GM12878 (cell line): ENCODE results near the gene FADD. TPM values are rescaled to one million over a fixed set of nuclear protein-coding genes. Genes with fewer than 3 reads are reported as not detected.

Experiments
- ATAC-seq: fragments of 200-7000 bp; cut with Tn5 transposase; 3 replicates; pipeline ENCODE4 v1.9.1; 2020; ENCODE audit warnings: mild to moderate bottlenecking, moderate library complexity
- BruUV-seq: library from RNA; stranded (reverse); fragments of 400-500 nt; replicated peaks from 2 replicates; lab custom pipeline; 2021; lab: Mats Ljungman, UMichigan
- CTCF ChIA-PET: fragments of 300-600 bp; sonication (Branson Sonifier 250); formaldehyde crosslinking; extraction: SDS; loops from one replicate; lab custom pipeline; 2021; ENCODE audit warnings: inconsistent platforms; lab: Yijun Ruan, JAX
- POLR2A ChIA-PET: fragments of 350-600 bp; formaldehyde crosslinking; extraction: SDS; loops from one replicate; lab custom pipeline; 2021; ENCODE audit warnings: inconsistent platforms; lab: Charles Lee
- RAD21 ChIA-PET: fragments of 300-600 bp; sonication (Branson Sonifier 250); formaldehyde crosslinking; loops from one replicate; lab custom pipeline; 2023; ENCODE audit warnings: antibody characterized with exemption; ENCODE audit not compliant: unreplicated experiment; lab: Charles Lee
- SMC1A ChIA-PET: fragments of 300-600 bp; sonication (Branson Sonifier 250); formaldehyde crosslinking; loops from one replicate; lab custom pipeline; 2023; ENCODE audit not compliant: unreplicated experiment, uncharacterized antibody; lab: Charles Lee
- DNase-seq: peaks from one replicate; pipeline ENCODE4 v3.0.0-alpha.2; 2011; ENCODE audit warnings: low read depth, low spot score
- FAIRE-seq: peaks from 3 replicates; lab custom pipeline; 2011; peaks lifted over from hg19 to GRCh38; lab: Jason Lieb, UNC
- H2AFZ ChIP-seq: 2 replicates; pipeline ENCODE4 v1.6.0; 2011; ENCODE audit warnings: low read depth, low read length, control low read depth; ENCODE audit not compliant: control insufficient read depth
- H3K27ac ChIP-seq: 2 replicates; pipeline ENCODE4 v1.5.1; 2011; ENCODE audit warnings: control low read depth; ENCODE audit not compliant: control insufficient read depth, insufficient read depth
- H3K27me3 ChIP-seq, 2 experiments: replicated peaks in 1 of 2; 2 replicates each; pipeline versions ENCODE4 v1.6.0 to v1.6.1; 2011; ENCODE audit warnings: low read length in 1 of 2; ENCODE audit not compliant: control insufficient read depth in 2 of 2, insufficient read depth in 2 of 2
- H3K36me3 ChIP-seq, 2 experiments: 2 replicates each; pipeline ENCODE4 v1.5.1; 2011; ENCODE audit warnings: low read length in 1 of 2; ENCODE audit not compliant: control insufficient read depth in 2 of 2, insufficient read depth in 2 of 2
- H3K4me1 ChIP-seq: 2 replicates; pipeline ENCODE4 v1.6.1; 2011; ENCODE audit warnings: mild to moderate bottlenecking, low read length, moderate library complexity, mixed read lengths; ENCODE audit not compliant: control insufficient read depth, insufficient read depth
- H3K4me2 ChIP-seq: 2 replicates; pipeline ENCODE4 v1.6.0; 2011; ENCODE audit warnings: control low read depth; ENCODE audit not compliant: control insufficient read depth, insufficient read depth
- H3K4me3 ChIP-seq: fragments of 200-600 bp; sonication (generic); 2 replicates; pipeline ENCODE4 v1.5.1; 2016
- H3K79me2 ChIP-seq: 2 replicates; pipeline ENCODE4 v1.6.0; 2011; ENCODE audit warnings: low read length; ENCODE audit not compliant: control insufficient read depth, insufficient read depth
- H3K9ac ChIP-seq: 2 replicates; pipeline ENCODE4 v1.8.0; 2011; ENCODE audit warnings: low read length, control low read depth, mixed read lengths; ENCODE audit not compliant: control insufficient read depth, insufficient read depth
- H3K9me3 ChIP-seq: replicated peaks from 3 replicates; pipeline ENCODE4 v1.5.1; 2011; ENCODE audit warnings: mild to moderate bottlenecking, low read length; ENCODE audit not compliant: control insufficient read depth, insufficient read depth
- H4K20me1 ChIP-seq: 2 replicates; pipeline ENCODE4 v1.6.0; 2011; ENCODE audit not compliant: control insufficient read depth, insufficient read depth
- BCL11A ChIP-seq: IDR thresholded peaks from 2 replicates; pipeline ENCODE4 v1.6.1; 2011; ENCODE audit warnings: low read depth, low read length
- CBX5 ChIP-seq: sonication (generic); IDR thresholded peaks from 2 replicates; pipeline ENCODE4 v1.6.1; 2016; ENCODE audit warnings: low read depth, moderate library complexity, mild to moderate bottlenecking, inconsistent platforms
- CTCF ChIP-seq, 3 experiments: IDR thresholded peaks in 2 of 3; conservative IDR thresholded peaks in 1 of 3; 2 replicates each; pipeline ENCODE4 v1.5.1; 2011; ENCODE audit warnings: low read depth in 3 of 3, low read length in 3 of 3, mild to moderate bottlenecking in 3 of 3, control low read depth in 2 of 3, moderate library complexity in 2 of 3, inconsistent platforms in 1 of 3, mixed read lengths in 1 of 3; ENCODE audit not compliant: control insufficient read depth in 2 of 3, insufficient read depth in 1 of 3; ENCODE audit errors: extremely low read depth in 1 of 3
- ETV6 ChIP-seq, 2 experiments: fragments of 450-650 bp in 1 of 2; IDR thresholded peaks in 1 of 2; conservative IDR thresholded peaks in 1 of 2; 2 replicates each; pipeline ENCODE4 v1.6.1; 2014; ENCODE audit warnings: antibody characterized with exemption in 1 of 2, borderline replicate concordance in 1 of 2, low read depth in 1 of 2, mild to moderate bottlenecking in 1 of 2, moderate library complexity in 1 of 2
- FOXM1 ChIP-seq: IDR thresholded peaks from 2 replicates; pipeline ENCODE4 v1.6.1; 2012; ENCODE audit warnings: low read depth, mild to moderate bottlenecking, inconsistent platforms, low read length, moderate library complexity
- HDAC2 ChIP-seq: fragments of 200-600 bp; sonication (generic); IDR thresholded peaks from 2 replicates; pipeline ENCODE4 v1.6.1; 2017
- KAT2A ChIP-seq: conservative IDR thresholded peaks from 2 replicates; pipeline ENCODE4 v1.6.1; 2011; ENCODE audit warnings: low read depth, low read length; ENCODE audit not compliant: control insufficient read depth
- NBN ChIP-seq: fragments of 450-650 bp; IDR thresholded peaks from 2 replicates; pipeline ENCODE4 v1.6.1; 2016
- RFX5 ChIP-seq: IDR thresholded peaks from 2 replicates; pipeline ENCODE4 v1.6.1; 2011; ENCODE audit warnings: low read depth, low read length, improper control_type of control experiment
- WGBS: methylation state at CpG from one replicate; pipeline ENCODE4 v1.1.6; 2016; ENCODE audit warnings: low lambda C conversion rate; ENCODE audit not compliant: insufficient replicate concordance, insufficient coverage; ENCODE audit errors: missing lambda C conversion rate; 5-methylcytosine and 5-hydroxymethylcytosine counted together
- in situ Hi-C: fragments of 300-500 bp; cut with MboI; formaldehyde crosslinking; loops from 9 replicates; pipeline ENCODE4 v1.14.3; 2018; ENCODE audit warnings: mixed read lengths
- intact Hi-C: fragments of 100-400 bp; cut with micrococcal nuclease; formaldehyde crosslinking; loops from one replicate; pipeline ENCODE4 v1.14.2; 2022; ENCODE audit not compliant: unreplicated experiment
- polyA plus RNA-seq, 11 experiments: library from polyadenylated mRNA; depleted of rRNA in 4 of 11; unstranded in 6 of 11; stranded (reverse) in 5 of 11; fragments of >200 nt; fragmentation: Nextera tagmentation in 4 of 11; fragmentation: Illumina TruSeq in 1 of 11; extraction: Ambion mirVana in 4 of 11; extraction: Trizol in 1 of 11; gene quantifications; 1 replicate in 1 of 11; 2 replicates in 10 of 11; pipeline versions ENCODE4 v1.2.1 to v1.2.3, GENCODE V29; 2011 to 2016; ENCODE audit warnings: inconsistent platforms in 2 of 11, missing spikeins in 2 of 11, low read depth in 1 of 11
- total RNA-seq, 4 experiments: library from RNA; depleted of rRNA in 3 of 4; stranded (reverse); fragments of >200 nt in 3 of 4; fragmentation: Illumina TruSeq in 1 of 4; extraction: Trizol in 1 of 4; gene quantifications; 2 replicates each; pipeline versions ENCODE4 v1.2.1 to v1.2.3, GENCODE V29; 2013 to 2021

FADD gene
- total and polyA plus RNA-seq, 10 of the 15 experiments (the other 5 are each of a cell fraction or from before 2014, with no cell fraction given) = 0.32 to 38.7 (median 21.8) TPM

- CTCF ChIA-PET = interaction anchor here (1.3 kb wide), 1 partner anchor 273 kb away, joined by 3 read pairs; no protein-coding TSS in a partner anchor
- in situ Hi-C loops = no loop called here
- WGBS = 34% methylated on average over 15 of the region's 15 CpGs
- H3K27ac ChIP-seq = no peak overlapping the region
- H3K79me2 ChIP-seq = no peaks in the 10 kb centered on the region
- H4K20me1 ChIP-seq = no peaks in the 10 kb centered on the region
- H3K4me1 ChIP-seq = no peaks in the 10 kb centered on the region
- DNase-seq (no peak), ATAC-seq (no peak), FAIRE-seq (no peak)
- RAD21 ChIA-PET = no interaction called here
- H3K9me3 ChIP-seq = no peaks in the 10 kb centered on the region
- H3K36me3 ChIP-seq = no peaks in the 10 kb centered on the region
- TF ChIP-seq HDAC2 (no peak), CBX5 (no peak), CTCF (IDR thresholded peaks at IDR 0.05 in 2 of 3, conservative IDR thresholded peaks at IDR 0.05 in 1 of 3; ENCODE audit: control insufficient read depth in 2 of 3, extremely low read depth in 1 of 3, insufficient read depth in 1 of 3, low read depth in 3 of 3, low read length in 3 of 3) (no peak), NBN (no peak), KAT2A (no peak)
- no peak overlapping the region for H3K9ac ChIP-seq
- intact Hi-C loops = no loop called here
- H3K4me3 ChIP-seq = no peak overlapping the region
- no peak overlapping the region for H2AFZ ChIP-seq
- H3K4me2 ChIP-seq = no peak overlapping the region
- peaks cover 0 to 2% of the 10 kb centered on the region in 2 experiments; a peak in 1 of 4 replicates for H3K27me3 ChIP-seq
- POLR2A ChIA-PET = no interaction called here
- no TSS peak for BruUV-seq
- SMC1A ChIA-PET = no interaction called here
These were observed 15.3 kb upstream of the FADD start for GRCh38 chr11:70187771-70188170.

- in situ Hi-C loops = loop anchor here (10.0 kb wide), 1 partner anchor 505 kb away; no protein-coding TSS in a partner anchor
These were observed 13.5 kb upstream of the FADD start for GRCh38 chr11:70189622-70190021.

More at GRCh38 chr11:70189622-70190021, 13.5 kb upstream of the FADD start:
- no peak for FAIRE-seq
- Histone ChIP-seq H3K27me3 (no peaks in the 10 kb centered on the region; a peak in 1 of 4 replicates), H3K79me2 (no peaks in the 10 kb centered on the region), H3K9me3 (no peaks in the 10 kb centered on the region), H4K20me1 (no peaks in the 10 kb centered on the region), H3K4me3 (no peak overlapping the region), H3K9ac (no peak overlapping the region), H3K27ac (no peak overlapping the region), H3K36me3 (no peaks in the 10 kb centered on the region), H2AFZ (no peak overlapping the region), H3K4me2 (no peak overlapping the region), H3K4me1 (no peaks in the 10 kb centered on the region)
- ChIA-PET POLR2A (no interaction called here), SMC1A (no interaction called here), RAD21 (no interaction called here), CTCF (no interaction called here)
- 43% methylated on average over 11 of the region's 11 CpGs for WGBS
- ATAC-seq = no peak
- no TSS peak for BruUV-seq
- intact Hi-C loops = no loop called here
- DNase-seq = no peak
- TF ChIP-seq RFX5 (no peak), FOXM1 (no peak), BCL11A (no peak), ETV6 (conservative IDR thresholded peaks at IDR 0.05 in 1 of 2, IDR thresholded peaks at IDR 0.05 in 1 of 2; ENCODE audit: borderline replicate concordance in 1 of 2, low read depth in 1 of 2) (no peak)
